CD14-positive monocyte (primary cell): ENCODE results near the gene CWC27. TPM values are rescaled to one million over a fixed set of nuclear protein-coding genes. Genes with fewer than 3 reads are reported as not detected.

Experiments
- DNase-seq, 3 donors: peaks; one replicate each; pipeline ENCODE4 v3.0.0-alpha.2; 2011 to 2022
- H2AFZ ChIP-seq: 2 replicates; pipeline ENCODE4 v1.6.0; 2012; ENCODE audit warnings: mild to moderate bottlenecking, low read depth, low read length, inconsistent platforms; ENCODE audit not compliant: insufficient read depth, poor library complexity, severe bottlenecking
- H3K27ac ChIP-seq, 2 donors: 1 replicate in 1 of 2; 2 replicates in 1 of 2; pipeline ENCODE4 v1.5.1; 2012 to 2013; ENCODE audit warnings: low read length in 2 of 2, control low read depth in 1 of 2, inconsistent platforms in 1 of 2, low read depth in 1 of 2, mild to moderate bottlenecking in 1 of 2
- H3K27me3 ChIP-seq, 2 donors: one replicate each; pipeline versions ENCODE4 v1.6.0 to v1.6.1; 2011 to 2013; ENCODE audit warnings: low read length in 2 of 2; ENCODE audit not compliant: control insufficient read depth in 2 of 2, insufficient read depth in 2 of 2
- H3K36me3 ChIP-seq, 2 donors: replicated peaks in 1 of 2; 1 replicate in 1 of 2; 2 replicates in 1 of 2; pipeline versions ENCODE4 v1.5.1 to v1.6.1; 2012 to 2013; ENCODE audit warnings: low read length in 2 of 2, control low read depth in 1 of 2, inconsistent platforms in 1 of 2, mild to moderate bottlenecking in 1 of 2; ENCODE audit not compliant: insufficient read depth in 2 of 2, control insufficient read depth in 1 of 2
- H3K4me1 ChIP-seq, 2 donors: 1 replicate in 1 of 2; 2 replicates in 1 of 2; pipeline versions ENCODE4 v1.5.1 to v1.6.1; 2012 to 2013; ENCODE audit warnings: low read length in 2 of 2, control low read depth in 1 of 2, inconsistent platforms in 1 of 2, mild to moderate bottlenecking in 1 of 2, moderate library complexity in 1 of 2; ENCODE audit not compliant: insufficient read depth in 2 of 2, control insufficient read depth in 1 of 2
- H3K4me2 ChIP-seq: replicated peaks from 2 replicates; pipeline ENCODE3; 2012; ENCODE audit warnings: low read length, moderate library complexity, mild to moderate bottlenecking; ENCODE audit not compliant: poor library complexity, severe bottlenecking; ENCODE audit errors: extremely low read depth
- H3K4me3 ChIP-seq, 3 experiments: fragments of 200-600 bp in 1 of 3; sonication (generic) in 1 of 3; replicated peaks in 1 of 3; 1 replicate in 2 of 3; 2 replicates in 1 of 3; pipeline ENCODE4 v1.5.1; 2011 to 2013; ENCODE audit warnings: low read length in 3 of 3, mild to moderate bottlenecking in 3 of 3, control low read depth in 2 of 3, low read depth in 2 of 3, inconsistent platforms in 1 of 3, moderate library complexity in 1 of 3
- H3K79me2 ChIP-seq: 2 replicates; pipeline ENCODE4 v1.6.0; 2012; ENCODE audit warnings: mild to moderate bottlenecking, control low read depth, inconsistent platforms, low read length, moderate library complexity; ENCODE audit not compliant: insufficient read depth
- H3K9ac ChIP-seq: 2 replicates; pipeline ENCODE4 v1.6.0; 2017; ENCODE audit warnings: low read length, mild to moderate bottlenecking; ENCODE audit not compliant: insufficient read depth, poor library complexity, severe bottlenecking
- H3K9me3 ChIP-seq, 2 donors: replicated peaks in 1 of 2; 1 replicate in 1 of 2; 2 replicates in 1 of 2; pipeline versions ENCODE4 v1.5.1 to v1.6.1; 2012 to 2013; ENCODE audit warnings: low read length in 2 of 2, control low read depth in 1 of 2; ENCODE audit not compliant: control insufficient read depth in 1 of 2, insufficient read depth in 1 of 2
- H4K20me1 ChIP-seq: 2 replicates; pipeline ENCODE4 v1.6.0; 2012; ENCODE audit warnings: mild to moderate bottlenecking, low read length, control low read depth, moderate library complexity; ENCODE audit not compliant: insufficient read depth
- H3K27ac Mint-ChIP-seq, 7 donors: one replicate each; pipeline ENCODE4 v1.8.0; 2020; ENCODE audit warnings: mild to moderate bottlenecking in 7 of 7, mixed read lengths in 7 of 7, moderate library complexity in 6 of 7, inconsistent platforms in 2 of 7
- H3K27me3 Mint-ChIP-seq, 3 donors: one replicate each; pipeline ENCODE4 v1.8.0; 2021 to 2022; ENCODE audit warnings: low read depth in 3 of 3, mild to moderate bottlenecking in 3 of 3, mixed read lengths in 3 of 3, moderate library complexity in 3 of 3, inconsistent platforms in 1 of 3
- H3K36me3 Mint-ChIP-seq, 2 donors: one replicate each; pipeline ENCODE4 v1.8.0; 2020; ENCODE audit warnings: mixed read lengths in 2 of 2, inconsistent platforms in 1 of 2, mild to moderate bottlenecking in 1 of 2
- H3K4me1 Mint-ChIP-seq: one replicate; pipeline ENCODE4 v1.8.0; 2020; ENCODE audit warnings: mild to moderate bottlenecking, mixed read lengths
- H3K4me3 Mint-ChIP-seq, 2 donors: one replicate each; pipeline ENCODE4 v1.8.0; 2020; ENCODE audit warnings: mild to moderate bottlenecking in 2 of 2, mixed read lengths in 2 of 2, moderate library complexity in 1 of 2
- H3K9me3 Mint-ChIP-seq, 7 donors: one replicate each; pipeline ENCODE4 v1.8.0; 2020 to 2022; ENCODE audit warnings: mixed read lengths in 7 of 7, mild to moderate bottlenecking in 6 of 7, moderate library complexity in 6 of 7, inconsistent platforms in 2 of 7
- CTCF ChIP-seq: fragments of 200-600 bp; IDR thresholded peaks from one replicate; pipeline ENCODE4 v1.8.0; 2022; ENCODE audit warnings: antibody characterized with exemption, mild to moderate bottlenecking
- WGBS: methylation state at CpG from one replicate; pipeline ENCODE4 v1.1.5; 2013; ENCODE audit warnings: missing lambda C conversion rate; ENCODE audit not compliant: insufficient coverage; 5-methylcytosine and 5-hydroxymethylcytosine counted together
- intact Hi-C, 2 donors: fragments of 100-400 bp; cut with micrococcal nuclease; formaldehyde crosslinking; loops; one replicate each; pipeline versions ENCODE4 v1.15.0 to v1.15.1; 2023
- polyA plus RNA-seq, 3 donors: library from polyadenylated mRNA; depleted of rRNA in 1 of 3; unstranded in 2 of 3; stranded (reverse) in 1 of 3; fragments of 300-500 nt in 2 of 3; fragments of >200 nt in 1 of 3; fragmentation: Illumina TruSeq in 2 of 3; gene quantifications; 1 replicate in 2 of 3; 2 replicates in 1 of 3; pipeline ENCODE4 v1.2.3, GENCODE V29; 2012 to 2021

The CWC27 gene
- polyA plus RNA-seq, 3 donors = 6.6 to 18.9 (median 14.5) TPM

DNA sequence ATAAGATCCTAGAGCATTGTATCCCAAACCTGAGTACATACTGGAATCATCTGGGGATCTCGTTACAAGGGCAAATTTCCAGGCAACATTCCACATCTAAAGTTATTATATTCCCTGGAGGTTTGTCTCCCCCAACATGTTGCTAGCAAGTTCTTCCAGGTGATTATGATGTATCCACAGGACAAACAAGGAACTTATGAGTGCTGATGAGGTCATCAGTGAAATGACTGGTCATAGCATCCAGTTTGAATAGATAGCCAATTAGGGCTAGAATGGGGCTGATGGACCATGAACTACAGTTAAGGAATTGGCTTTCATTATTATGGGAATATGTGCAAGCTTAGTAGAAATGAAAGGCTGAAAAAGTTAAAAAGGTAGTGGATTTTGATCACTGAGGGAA lies 115.2 kb downstream of the CWC27 start:
- no peak for TF ChIP-seq CTCF
- Mint-ChIP-seq H3K4me1 (no peaks in the 10 kb centered on the region), H3K27ac (no peak overlapping the region), H3K9me3 (peaks cover 0 to 4% (median 0%) of the 10 kb centered on the region in 7 donors), H3K36me3 (peaks cover 7 to 10% of the 10 kb centered on the region in 2 donors), H3K4me3 (no peak overlapping the region), H3K27me3 (no peaks in the 10 kb centered on the region)
- Histone ChIP-seq H3K36me3 (no peaks in the 10 kb centered on the region), H4K20me1 (no peaks in the 10 kb centered on the region), H3K4me1 (no peaks in the 10 kb centered on the region), H3K9ac (no peak overlapping the region), H3K27me3 (no peaks in the 10 kb centered on the region), H3K27ac (no peak overlapping the region), H3K9me3 (no peaks in the 10 kb centered on the region), H2AFZ (no peak overlapping the region), H3K4me2 (no peak overlapping the region), H3K79me2 (no peaks in the 10 kb centered on the region), H3K4me3 (no peak overlapping the region)
- no CpG with 5 or more reads among the region's 1 CpG for whole genome bisulfite sequencing
- intact Hi-C loops = no loop called here
- DNase-seq = no peak

DNA sequence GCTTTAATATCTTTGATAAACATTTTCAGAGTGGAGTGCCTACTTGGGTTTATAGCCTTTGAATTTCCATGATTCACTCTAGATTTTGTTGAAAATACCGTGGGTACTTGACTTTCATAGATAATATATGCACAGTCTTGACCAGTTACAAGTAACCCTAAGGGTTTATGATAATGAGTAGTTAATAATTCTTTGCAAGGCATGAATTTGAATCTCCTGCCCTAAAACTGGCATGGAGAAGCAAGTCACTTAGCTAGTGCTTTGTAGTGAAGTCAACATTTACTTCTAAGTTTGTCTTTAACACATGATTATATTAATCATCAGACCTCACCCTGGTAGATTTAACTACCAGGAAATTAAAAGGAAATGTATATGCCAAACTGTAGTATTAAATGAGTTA lies 115.8 kb downstream of the CWC27 start:
- Mint-ChIP-seq H3K4me3 (no peak overlapping the region), H3K4me1 (no peaks in the 10 kb centered on the region), H3K36me3 (peaks cover 7 to 10% of the 10 kb centered on the region in 2 donors), H3K27me3 (no peaks in the 10 kb centered on the region), H3K27ac (no peak overlapping the region), H3K9me3 (peaks cover 0 to 4% (median 0%) of the 10 kb centered on the region in 7 donors)
- Histone ChIP-seq H3K36me3 (no peaks in the 10 kb centered on the region), H3K27ac (no peak overlapping the region), H3K4me3 (no peak overlapping the region), H4K20me1 (no peaks in the 10 kb centered on the region), H3K9me3 (no peaks in the 10 kb centered on the region), H2AFZ (no peak overlapping the region), H3K4me1 (no peaks in the 10 kb centered on the region), H3K79me2 (no peaks in the 10 kb centered on the region), H3K9ac (no peak overlapping the region), H3K4me2 (no peak overlapping the region), H3K27me3 (no peaks in the 10 kb centered on the region)
- intact Hi-C loops = no loop called here
- no peak for DNase-seq
- no peak for TF ChIP-seq CTCF
- WGBS = no CpG with 5 or more reads among the region's 1 CpG
